Right renal pelvis (tissue), 4 donors: Measurements from ENCODE around the gene ZSCAN30. TPM values are rescaled to one million over a fixed set of nuclear protein-coding genes. Genes with fewer than 3 reads are reported as not detected.

Experiments
- DNase-seq, 4 donors: peaks; one replicate each; pipeline ENCODE4 v3.0.0-alpha.2; 2013; ENCODE audit warnings: low read depth in 4 of 4, low spot score in 3 of 4, missing footprints in 1 of 4
- polyA plus RNA-seq, 4 donors: library from polyadenylated mRNA; unstranded; fragments of 120-200 nt; gene quantifications; one replicate each; pipeline ENCODE4 v1.2.1, GENCODE V29; 2013; ENCODE audit not compliant: insufficient read length in 4 of 4

The ZSCAN30 gene
- 10 to 100 TPM; 32.7 to 42.5 (median 37.1) TPM for polyA plus RNA-seq

DNA sequence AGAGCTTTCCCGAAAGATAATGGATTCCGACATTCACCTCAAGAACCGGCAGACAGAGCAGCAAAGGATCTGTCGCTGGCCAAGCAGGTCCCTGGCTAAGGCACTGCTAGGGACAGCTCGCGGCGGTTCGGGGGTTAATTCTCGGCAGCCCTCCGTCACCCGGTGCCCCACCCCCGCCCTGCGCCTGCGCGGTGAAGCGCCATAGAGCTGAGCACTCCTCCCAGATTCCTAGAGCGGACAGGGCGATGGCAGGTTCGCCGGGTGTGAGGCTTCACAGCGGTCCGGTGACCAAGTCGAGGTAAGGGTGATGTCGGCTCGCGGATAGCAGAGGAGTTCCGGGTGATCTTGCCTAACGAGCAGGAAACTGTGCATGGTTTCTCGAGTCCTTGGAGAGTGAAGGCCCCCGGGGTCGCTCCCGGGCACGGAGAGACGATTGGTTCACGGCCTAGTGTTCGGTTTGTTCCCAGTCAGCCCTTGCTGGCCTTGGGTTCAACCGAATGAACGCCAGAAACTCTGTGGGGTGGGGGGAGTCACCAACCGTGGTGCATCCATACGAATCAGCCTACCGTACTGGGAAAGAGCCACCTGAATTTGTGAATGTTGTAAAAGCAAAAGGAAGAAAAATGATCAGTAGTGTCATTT lies at the start of gene ZSCAN30:
TSS of gene ZSCAN30 (minus strand) at position 136 of the 642 bp plus-strand sequence. CDS start 25,877 bp downstream, outside the sequence.
- DNase-seq, result peak; percentile 90 to 96 (median 90)

DNA sequence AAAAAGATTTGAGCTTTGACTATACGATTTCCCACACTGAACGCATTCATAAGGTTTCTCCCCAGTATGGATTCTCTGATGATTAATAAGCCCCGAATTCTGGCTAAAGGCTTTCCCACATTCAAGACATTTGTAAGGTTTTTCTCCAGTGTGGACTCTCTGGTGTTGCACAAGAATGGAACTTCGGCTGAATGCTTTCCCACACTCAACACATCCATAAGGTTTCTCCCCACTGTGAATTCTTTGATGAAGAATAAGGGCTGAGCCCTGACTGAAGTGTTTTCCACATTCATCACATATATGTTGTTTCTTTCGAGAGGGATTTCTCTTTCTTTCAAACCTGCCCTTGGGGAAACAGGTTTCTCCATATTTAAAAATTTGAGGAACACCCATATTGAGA lies 47.3 kb upstream of the ZSCAN30 start:
- DNase-seq, result no peak

GRCh38 chr18:35335866-35336265 lies 45.8 kb upstream of the ZSCAN30 start:
- no peak for DNase-seq

DNA sequence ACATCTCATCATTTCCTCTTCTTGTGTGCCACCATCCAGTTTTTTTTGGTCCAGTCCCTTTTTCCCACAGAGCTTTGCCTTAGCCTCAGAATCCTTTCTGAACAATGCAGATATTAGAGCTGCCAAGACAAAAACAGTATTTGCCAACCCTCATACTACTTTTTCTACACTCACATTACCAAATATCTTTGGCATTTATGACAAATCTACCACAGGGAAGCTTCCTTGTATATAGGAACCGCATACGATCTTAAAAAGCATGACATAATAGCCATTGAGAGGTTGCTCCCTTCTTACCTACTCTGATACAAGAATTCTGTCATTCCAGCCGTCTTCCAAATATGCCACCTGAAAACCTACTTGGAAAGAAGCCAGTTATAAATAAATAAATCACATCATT lies 44.8 kb upstream of the ZSCAN30 start:
- no peak for DNase-seq

DNA sequence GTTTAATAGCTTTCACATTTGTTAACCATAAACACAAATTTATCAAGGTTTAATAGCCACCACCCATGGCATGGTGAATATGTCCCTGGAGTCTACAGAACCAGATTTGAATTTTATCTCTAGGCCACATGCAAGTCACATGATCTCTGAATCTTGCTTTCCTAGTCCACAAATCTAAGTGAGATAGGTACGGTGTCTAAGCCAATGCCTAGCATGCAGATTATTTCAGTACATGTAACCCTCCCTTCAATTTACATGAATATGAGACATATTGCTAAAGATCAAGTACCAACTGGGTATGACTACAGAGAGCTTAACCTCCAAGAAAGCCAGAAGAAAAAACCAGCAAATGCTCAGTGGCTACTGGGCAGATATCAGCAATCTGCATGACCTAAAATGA lies 44.2 kb upstream of the ZSCAN30 start:
- no peak for DNase-seq

DNA sequence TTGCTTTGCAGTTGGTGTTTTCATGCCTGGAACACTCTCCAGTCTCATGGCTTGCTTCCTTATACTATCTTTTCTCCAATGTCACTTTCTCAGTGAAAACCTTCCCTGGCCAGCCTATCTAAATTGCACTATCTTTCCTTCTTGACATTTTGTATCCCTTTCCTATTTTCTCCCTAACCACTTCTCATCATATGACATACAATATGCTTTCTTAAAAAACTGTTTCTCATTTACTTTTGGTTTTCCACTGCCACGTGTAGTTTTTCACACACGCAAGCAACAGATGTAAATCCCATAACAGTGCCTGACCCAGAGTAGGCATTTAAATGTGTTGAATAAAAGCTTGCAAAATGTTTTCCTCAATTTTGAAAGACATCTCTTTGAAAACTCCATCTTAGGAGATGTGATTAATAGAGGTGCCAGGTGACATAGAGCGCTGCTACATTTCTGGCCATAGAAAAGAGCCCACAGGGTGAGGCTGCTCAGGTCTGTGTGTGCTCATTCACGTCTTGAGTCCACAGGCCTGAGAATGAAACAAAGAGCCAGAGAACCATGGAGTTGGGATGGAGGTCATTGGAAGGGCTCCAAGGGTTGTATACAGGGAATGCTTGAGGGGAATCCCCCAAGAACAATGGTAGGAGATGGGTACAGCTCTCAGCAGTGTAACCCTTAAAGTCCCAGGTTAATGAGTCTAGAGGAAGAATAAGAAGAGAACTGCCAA lies 41.5 kb upstream of the ZSCAN30 start:
- no peak for DNase-seq

DNA sequence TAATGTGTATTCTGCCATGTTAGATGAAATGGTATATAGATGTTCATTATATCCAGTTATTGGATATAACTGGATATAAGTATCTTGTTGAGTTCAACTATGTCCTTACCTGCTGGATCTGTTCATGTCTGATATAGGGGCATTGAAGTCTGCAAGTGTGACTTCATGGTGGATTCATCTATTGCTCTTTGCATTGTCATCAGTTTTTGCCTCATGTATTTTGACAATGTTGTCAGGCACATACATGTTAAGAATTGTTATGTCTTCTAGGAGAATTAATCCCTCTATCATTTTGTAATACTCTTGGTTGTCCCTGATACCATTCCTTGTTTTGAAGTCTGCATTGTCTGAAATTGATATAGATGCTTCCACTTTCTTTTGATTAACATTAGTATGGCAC lies 38.8 kb upstream of the ZSCAN30 start:
- DNase-seq, result no peak

- no peak for DNase-seq
Measured at GRCh38 chr18:35326695-35327387, 36.8 kb upstream of the ZSCAN30 start.

DNA sequence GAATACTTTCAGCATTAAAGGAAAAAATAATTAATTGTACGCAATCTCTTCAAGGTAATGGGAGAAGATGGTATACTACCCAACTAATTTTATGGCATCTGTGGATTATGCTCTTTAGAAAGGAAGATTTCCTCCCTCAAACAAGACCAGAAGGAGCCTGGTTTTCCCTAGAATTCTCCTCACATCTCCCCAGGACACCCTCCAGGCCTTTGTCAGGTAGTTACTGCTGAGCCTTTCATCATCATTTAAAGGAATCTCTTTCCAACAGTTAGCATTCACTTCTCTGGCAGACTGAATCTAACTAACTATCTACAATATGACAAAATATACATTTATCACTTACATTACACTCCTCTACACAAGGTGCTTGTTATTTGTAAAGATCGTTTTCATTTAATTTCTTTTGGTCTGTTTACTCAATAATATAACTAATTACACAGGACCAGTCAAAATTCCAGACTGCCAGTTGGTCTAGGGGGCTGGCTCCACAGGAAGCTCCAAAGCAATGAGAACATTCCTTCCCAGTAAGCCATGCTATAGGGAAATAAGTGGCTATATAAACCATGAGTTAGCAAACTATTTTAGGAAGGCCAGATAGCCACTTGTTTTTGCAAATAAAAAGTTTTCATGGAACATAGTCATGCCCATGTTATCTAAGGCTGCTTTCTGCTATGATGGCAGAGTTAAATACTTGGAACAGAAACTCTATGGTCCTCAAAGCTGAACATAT lies 35.1 kb upstream of the ZSCAN30 start:
- DNase-seq, result no peak

DNA sequence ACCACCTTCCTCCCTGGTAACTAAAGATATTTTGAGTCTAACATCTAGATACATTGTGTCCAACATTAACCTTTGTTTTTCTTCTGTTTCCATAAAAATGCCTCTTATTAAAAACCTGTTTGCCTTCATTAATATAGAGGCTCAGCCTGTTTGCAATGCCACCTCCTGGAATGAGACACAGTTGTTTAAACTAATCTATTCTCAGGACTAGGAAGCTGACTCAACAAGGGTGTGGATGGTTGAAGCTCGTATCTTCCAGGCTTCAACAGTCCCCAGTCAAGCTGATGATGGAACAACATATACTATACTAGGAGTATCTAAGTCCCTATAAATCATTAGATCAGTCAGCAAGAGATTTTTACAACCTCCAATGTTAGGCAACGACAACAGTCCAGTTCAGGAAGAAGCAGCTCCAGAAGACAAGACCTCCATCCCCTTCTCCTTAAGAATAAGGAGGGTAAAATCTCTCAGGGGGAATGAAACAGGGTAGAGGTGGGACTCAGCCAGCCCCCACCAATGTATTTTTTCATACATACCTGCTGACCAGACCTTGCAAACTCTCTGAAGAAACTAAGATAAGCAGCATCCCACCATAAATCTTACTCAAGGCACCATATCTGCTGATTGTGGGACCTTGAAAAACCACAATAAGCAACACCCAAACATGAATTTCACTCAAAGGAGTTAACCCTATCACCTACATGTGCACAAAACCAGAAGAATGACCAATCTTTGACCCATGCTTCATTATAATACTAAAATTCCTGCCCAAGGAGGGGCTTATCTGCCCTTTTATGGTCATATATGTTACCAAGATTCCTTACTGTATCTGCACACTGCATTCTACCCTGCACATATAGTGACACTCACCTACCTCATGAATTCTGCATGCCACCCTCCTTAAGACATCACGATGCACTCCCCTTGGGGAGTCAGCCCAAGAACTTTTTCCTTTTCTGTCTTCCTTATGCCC lies 32.7 kb upstream of the ZSCAN30 start:
- DNase-seq, result no peak

GRCh38 chr18:35311496-35311895 lies 21.5 kb upstream of the ZSCAN30 start:
- DNase-seq, result no peak

DNA sequence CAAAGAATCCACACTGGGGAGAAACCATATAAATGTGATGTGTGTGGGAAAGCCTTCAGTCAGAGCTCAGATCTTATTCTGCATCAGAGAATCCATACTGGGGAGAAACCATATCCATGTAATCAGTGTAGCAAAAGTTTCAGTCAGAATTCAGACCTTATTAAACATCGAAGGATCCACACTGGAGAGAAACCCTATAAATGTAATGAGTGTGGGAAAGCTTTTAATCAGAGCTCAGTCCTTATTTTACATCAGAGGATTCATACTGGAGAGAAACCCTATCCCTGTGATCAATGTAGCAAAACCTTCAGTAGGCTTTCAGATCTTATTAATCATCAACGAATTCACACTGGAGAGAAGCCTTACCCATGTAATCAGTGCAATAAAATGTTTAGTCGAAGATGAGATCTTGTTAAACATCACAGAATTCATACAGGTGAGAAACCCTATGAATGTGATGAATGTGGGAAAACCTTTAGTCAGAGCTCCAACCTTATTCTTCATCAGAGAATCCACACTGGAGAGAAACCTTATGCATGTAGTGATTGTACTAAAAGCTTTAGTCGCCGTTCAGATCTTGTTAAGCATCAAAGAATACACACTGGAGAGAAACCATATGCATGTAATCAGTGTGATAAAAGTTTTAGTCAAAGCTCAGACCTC lies 16.7 kb upstream of the ZSCAN30 start:
- no peak for DNase-seq

- no peak for DNase-seq
Measured at GRCh38 chr18:35303610-35304009, 13.6 kb upstream of the ZSCAN30 start.

DNA sequence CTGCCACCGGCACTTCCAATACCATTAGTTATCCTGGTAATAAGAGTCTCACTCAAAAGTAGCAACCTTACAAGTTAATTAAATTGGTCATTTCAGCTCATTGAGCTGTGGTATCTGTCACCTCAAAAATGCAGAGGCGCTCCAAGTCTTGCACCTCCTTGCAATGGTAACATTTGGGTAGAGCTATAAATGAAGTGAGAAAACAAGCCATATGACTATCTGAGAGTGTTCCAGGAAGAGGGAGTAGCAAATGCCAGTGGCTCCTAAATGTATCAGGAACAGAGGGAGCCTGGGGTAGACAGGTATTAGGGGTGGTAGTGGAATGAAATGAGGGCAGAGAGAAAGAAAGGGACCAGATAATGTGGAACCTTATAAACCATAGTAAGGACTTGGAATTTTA lies 6.0 kb upstream of the ZSCAN30 start:
- no peak for DNase-seq

- DNase-seq, result no peak
Measured at GRCh38 chr18:35291166-35291565, 1.1 kb upstream of the ZSCAN30 start.

DNA sequence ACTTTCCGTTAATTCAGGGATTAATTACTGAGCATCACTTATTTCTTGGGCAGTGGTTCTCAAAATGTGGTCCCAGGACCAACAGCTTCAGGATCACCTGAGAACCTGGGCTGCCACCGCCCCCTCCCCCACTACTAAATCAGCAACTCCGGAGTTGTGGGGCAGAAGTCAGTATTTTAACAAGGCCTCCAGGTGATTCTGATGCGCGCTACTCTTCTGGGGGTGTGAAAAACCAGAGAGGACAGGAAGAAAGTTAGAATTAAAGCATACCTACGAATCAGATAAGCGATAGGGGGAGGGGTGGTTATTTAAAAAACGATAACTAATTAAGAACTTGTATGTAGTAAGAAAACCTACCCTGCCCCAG lies 319 bp downstream of the ZSCAN30 start:
- peak in 1 of 4 donors; percentile 26 for DNase-seq

DNA sequence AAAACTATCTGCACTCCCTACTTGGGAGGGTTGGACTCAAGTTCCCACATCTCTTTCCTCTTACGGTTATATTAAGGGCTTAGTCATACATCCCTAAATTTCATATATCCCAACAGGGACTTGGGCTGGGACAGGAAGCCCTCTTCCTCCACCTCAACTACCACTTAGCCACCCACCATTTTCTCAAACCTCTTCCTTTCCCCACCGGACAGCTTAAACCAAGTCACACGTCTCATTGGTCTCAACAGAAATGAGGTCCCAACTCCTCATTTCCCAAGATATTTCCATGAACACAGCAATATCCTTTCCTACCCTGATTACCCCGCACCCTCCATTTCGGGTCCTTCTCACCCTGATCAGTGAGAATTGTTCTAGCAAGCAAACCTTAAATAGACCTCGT lies 736 bp downstream of the ZSCAN30 start:
- DNase-seq, result peak in 1 of 4 donors; percentile 0

GRCh38 chr18:35284841-35285240 lies 5.2 kb downstream of the ZSCAN30 start:
- DNase-seq, result no peak
